CD1c-positive myeloid dendritic cell (primary cell): ENCODE measurements around the gene MRTFB.

Experiments
- DNase-seq: peaks from one replicate; pipeline ENCODE4 v3.0.0-alpha.2; 2016; ENCODE audit errors: extremely low spot score

The MRTFB gene

GRCh38 chr16:14307527-14308367 lies 236.6 kb downstream of the MRTFB start:
- DNase-seq = no peak

GRCh38 chr16:14308368-14308723 lies 237.2 kb downstream of the MRTFB start:
- no peak for DNase-seq

GRCh38 chr16:14309001-14309886 lies 238.1 kb downstream of the MRTFB start:
- no peak for DNase-seq

GRCh38 chr16:14309906-14310305 lies 238.8 kb downstream of the MRTFB start:
- DNase-seq = no peak

GRCh38 chr16:14310519-14310991 lies 239.4 kb downstream of the MRTFB start:
- no peak for DNase-seq

GRCh38 chr16:14314116-14314515 lies 243.0 kb downstream of the MRTFB start:
- no peak for DNase-seq

- no peak for DNase-seq
These were observed 244.7 kb downstream of the MRTFB start for GRCh38 chr16:14315683-14316320.
